CD4-positive, alpha-beta T cell (primary cell): ENCODE data around the gene HOMER1. TPM values are rescaled to one million over a fixed set of nuclear protein-coding genes. Genes with fewer than 3 reads are reported as not detected.
A peak's percentile ranks its signal among the peaks of the same experiment; 100 is the strongest.

Source experiments
- ATAC-seq: fragments of 200-7000 bp; cut with Tn5 transposase; one replicate; pipeline ENCODE4 v1.10.0; 2022; ENCODE audit warnings: mild to moderate bottlenecking; ENCODE audit not compliant: poor library complexity
- CTCF ChIA-PET: fragments of 350-600 bp; sonication (Branson Sonifier 250); formaldehyde crosslinking; loops from one replicate; lab custom pipeline; 2021; ENCODE audit warnings: antibody characterized with exemption, inconsistent platforms; lab: Charles Lee
- POLR2A ChIA-PET: fragments of 350-600 bp; sonication (Branson Sonifier 250); formaldehyde crosslinking; loops from one replicate; lab custom pipeline; 2021; ENCODE audit warnings: antibody characterized with exemption, inconsistent platforms; lab: Charles Lee
- DNase-seq, 14 experiments: peaks; one replicate each; pipeline ENCODE4 v3.0.0-alpha.2; 2013 to 2020; ENCODE audit warnings: mixed read lengths in 2 of 14
- H3K27ac ChIP-seq, 2 donors: one replicate each; pipeline versions ENCODE4 v1.5.1 to v1.7.0; 2013; ENCODE audit warnings: low read length in 2 of 2, low read depth in 1 of 2, mild to moderate bottlenecking in 1 of 2
- H3K27me3 ChIP-seq, 2 experiments: 1 replicate in 1 of 2; 2 replicates in 1 of 2; pipeline versions ENCODE4 v1.6.1 to v1.7.0; 2013; ENCODE audit warnings: low read length in 2 of 2, control low read depth in 1 of 2, mild to moderate bottlenecking in 1 of 2, moderate library complexity in 1 of 2; ENCODE audit not compliant: insufficient read depth in 2 of 2, control insufficient read depth in 1 of 2
- H3K36me3 ChIP-seq: one replicate; pipeline ENCODE4 v1.6.1; 2013; ENCODE audit warnings: low read length, control low read depth; ENCODE audit not compliant: insufficient read depth
- H3K4me1 ChIP-seq: one replicate; pipeline ENCODE4 v1.6.1; 2013; ENCODE audit warnings: low read length, control low read depth; ENCODE audit not compliant: insufficient read depth
- H3K4me3 ChIP-seq: one replicate; pipeline ENCODE4 v1.5.1; 2013; ENCODE audit warnings: mild to moderate bottlenecking, low read length, moderate library complexity
- H3K9me3 ChIP-seq, 2 experiments: 1 replicate in 1 of 2; 2 replicates in 1 of 2; pipeline versions ENCODE4 v1.6.1 to v1.7.0; 2013; ENCODE audit warnings: low read length in 2 of 2, mild to moderate bottlenecking in 2 of 2, control low read depth in 1 of 2, moderate library complexity in 1 of 2; ENCODE audit not compliant: control insufficient read depth in 1 of 2, insufficient read depth in 1 of 2
- H3K27ac Mint-ChIP-seq: one replicate; pipeline ENCODE4 v1.8.0; 2020; ENCODE audit warnings: mixed read lengths
- H3K27me3 Mint-ChIP-seq: one replicate; pipeline ENCODE4 v1.8.0; 2021; ENCODE audit warnings: mixed read lengths
- H3K36me3 Mint-ChIP-seq: one replicate; pipeline ENCODE4 v1.8.0; 2021; ENCODE audit warnings: low read depth, mixed read lengths
- H3K4me1 Mint-ChIP-seq: one replicate; pipeline ENCODE4 v1.8.0; 2021; ENCODE audit warnings: low read depth, mixed read lengths
- H3K4me3 Mint-ChIP-seq: one replicate; pipeline ENCODE4 v1.8.0; 2020; ENCODE audit warnings: mild to moderate bottlenecking, mixed read lengths
- H3K9me3 Mint-ChIP-seq: one replicate; pipeline ENCODE4 v1.8.0; 2020; ENCODE audit warnings: mixed read lengths
- CTCF ChIP-seq: fragments of 200-600 bp; IDR thresholded peaks from one replicate; pipeline ENCODE4 v1.8.0; 2022; ENCODE audit warnings: antibody characterized with exemption, mild to moderate bottlenecking
- intact Hi-C, 2 experiments: fragments of 100-400 bp; cut with DNase I in 1 of 2; cut with micrococcal nuclease in 1 of 2; formaldehyde crosslinking; loops; one replicate each; pipeline versions ENCODE4 v1.15.1 to v1.9.0; 2023 to 2025; cut with DNase I, micrococcal nuclease
- total RNA-seq, 174 experiments: library from RNA in 2 of 174; stranded (reverse) in 2 of 174; gene quantifications; one replicate each; pipeline ENCODE4 v1.2.3 and lab custom pipeline; 2021 to 2026

Gene HOMER1
- total RNA-seq, 2 experiments from 2014 or later = 2.1 TPM

- Histone ChIP-seq H3K9me3 (no peaks in the 10 kb centered on the region), H3K4me1 (no peaks in the 10 kb centered on the region), H3K4me3 (no peak overlapping the region), H3K27me3 (no peaks in the 10 kb centered on the region), H3K27ac (no peak overlapping the region), H3K36me3 (no peaks in the 10 kb centered on the region)
- ChIA-PET CTCF (interaction anchor here (0.8 kb wide), 1 partner anchor 11 kb away, joined by 4 read pairs; no protein-coding TSS in a partner anchor), POLR2A (no interaction called here)
- no peaks in the 10 kb centered on the region for H3K4me1 Mint-ChIP-seq
- intact Hi-C loops = no loop called here
- DNase-seq = no peak
- H3K36me3 Mint-ChIP-seq = no peaks in the 10 kb centered on the region
- no peaks in the 10 kb centered on the region for H3K9me3 Mint-ChIP-seq
- no peak for ATAC-seq
- H3K27me3 Mint-ChIP-seq = no peaks in the 10 kb centered on the region
- no peak for TF ChIP-seq CTCF
- no peak overlapping the region for H3K4me3 Mint-ChIP-seq
- no peak overlapping the region for H3K27ac Mint-ChIP-seq
These were observed 39.4 kb downstream of the HOMER1 start for GRCh38 chr5:79474367-79475151.

DNA sequence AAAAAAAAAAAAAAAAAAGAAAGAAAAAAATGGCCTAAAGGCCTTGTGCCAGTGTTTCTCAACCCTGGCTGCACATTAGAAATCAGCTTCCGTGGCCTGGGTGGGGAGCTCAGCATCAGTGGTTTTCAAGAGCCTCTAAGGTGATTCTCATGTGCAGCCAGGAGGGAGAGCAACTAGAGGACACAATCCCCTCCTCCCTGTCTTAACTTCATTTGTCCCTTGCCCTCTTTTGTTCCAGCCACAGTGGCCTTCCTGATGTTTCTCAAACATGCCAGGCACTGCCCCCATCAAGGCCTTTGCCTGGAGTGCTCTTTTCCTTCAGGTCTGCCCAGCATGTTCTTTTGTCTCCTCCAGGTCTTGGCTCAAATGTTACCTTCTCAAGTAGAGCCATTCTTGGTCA, 42.4 kb downstream of the HOMER1 start:
- Histone ChIP-seq H3K4me1 (no peaks in the 10 kb centered on the region), H3K36me3 (no peaks in the 10 kb centered on the region), H3K4me3 (no peak overlapping the region), H3K9me3 (no peaks in the 10 kb centered on the region), H3K27me3 (no peaks in the 10 kb centered on the region), H3K27ac (no peak overlapping the region)
- Mint-ChIP-seq H3K4me1 (no peaks in the 10 kb centered on the region), H3K27ac (no peak overlapping the region), H3K4me3 (no peak overlapping the region), H3K36me3 (no peaks in the 10 kb centered on the region), H3K27me3 (no peaks in the 10 kb centered on the region), H3K9me3 (no peaks in the 10 kb centered on the region)
- intact Hi-C loops = no loop called here
- no peak for DNase-seq
- ChIA-PET CTCF (interaction anchor here (0.6 kb wide), 1 partner anchor 64 kb away, joined by 3 read pairs; no protein-coding TSS in a partner anchor), POLR2A (no interaction called here)
- no peak for ATAC-seq
- no peak for TF ChIP-seq CTCF

GRCh38 chr5:79464695-79465332, 49.1 kb downstream of the HOMER1 start:
- H3K9me3 ChIP-seq = no peaks in the 10 kb centered on the region
- no peak overlapping the region for H3K4me3 ChIP-seq
- H3K27me3 Mint-ChIP-seq = peaks cover 5% of the 10 kb centered on the region
- no peak overlapping the region for H3K27ac ChIP-seq
- H3K27ac Mint-ChIP-seq = no peak overlapping the region
- no peaks in the 10 kb centered on the region for H3K4me1 ChIP-seq
- no peaks in the 10 kb centered on the region for H3K36me3 ChIP-seq
- ATAC-seq = peak; percentile 43
- H3K27me3 ChIP-seq = no peaks in the 10 kb centered on the region
- H3K4me3 Mint-ChIP-seq = no peak overlapping the region
- no peaks in the 10 kb centered on the region for H3K9me3 Mint-ChIP-seq
- peak; percentile 57 for TF ChIP-seq CTCF
- H3K36me3 Mint-ChIP-seq = no peaks in the 10 kb centered on the region
- peak in 3 of 14 experiments; percentile 29 to 41 (median 30) for DNase-seq
- ChIA-PET POLR2A (no interaction called here), CTCF (interaction anchor here (1.2 kb wide), 1 partner anchor 8 kb away, joined by 3 read pairs; no protein-coding TSS in a partner anchor)
- peaks cover 4% of the 10 kb centered on the region for H3K4me1 Mint-ChIP-seq
- intact Hi-C loops = loop anchor here (1.0 to 5.0 kb wide), 3 partner anchors 332 to 443 kb away; no protein-coding TSS in a partner anchor
